Measurements from ENCODE around the gene PRDM16.

GRCh38 chr1:3124246-3124645 lies 55.2 kb downstream of the PRDM16 start:
- TF ChIP-seq CTCF (IDR thresholded peaks at IDR 0.05) = no peak
- TF ChIP-seq, protein P1, sequence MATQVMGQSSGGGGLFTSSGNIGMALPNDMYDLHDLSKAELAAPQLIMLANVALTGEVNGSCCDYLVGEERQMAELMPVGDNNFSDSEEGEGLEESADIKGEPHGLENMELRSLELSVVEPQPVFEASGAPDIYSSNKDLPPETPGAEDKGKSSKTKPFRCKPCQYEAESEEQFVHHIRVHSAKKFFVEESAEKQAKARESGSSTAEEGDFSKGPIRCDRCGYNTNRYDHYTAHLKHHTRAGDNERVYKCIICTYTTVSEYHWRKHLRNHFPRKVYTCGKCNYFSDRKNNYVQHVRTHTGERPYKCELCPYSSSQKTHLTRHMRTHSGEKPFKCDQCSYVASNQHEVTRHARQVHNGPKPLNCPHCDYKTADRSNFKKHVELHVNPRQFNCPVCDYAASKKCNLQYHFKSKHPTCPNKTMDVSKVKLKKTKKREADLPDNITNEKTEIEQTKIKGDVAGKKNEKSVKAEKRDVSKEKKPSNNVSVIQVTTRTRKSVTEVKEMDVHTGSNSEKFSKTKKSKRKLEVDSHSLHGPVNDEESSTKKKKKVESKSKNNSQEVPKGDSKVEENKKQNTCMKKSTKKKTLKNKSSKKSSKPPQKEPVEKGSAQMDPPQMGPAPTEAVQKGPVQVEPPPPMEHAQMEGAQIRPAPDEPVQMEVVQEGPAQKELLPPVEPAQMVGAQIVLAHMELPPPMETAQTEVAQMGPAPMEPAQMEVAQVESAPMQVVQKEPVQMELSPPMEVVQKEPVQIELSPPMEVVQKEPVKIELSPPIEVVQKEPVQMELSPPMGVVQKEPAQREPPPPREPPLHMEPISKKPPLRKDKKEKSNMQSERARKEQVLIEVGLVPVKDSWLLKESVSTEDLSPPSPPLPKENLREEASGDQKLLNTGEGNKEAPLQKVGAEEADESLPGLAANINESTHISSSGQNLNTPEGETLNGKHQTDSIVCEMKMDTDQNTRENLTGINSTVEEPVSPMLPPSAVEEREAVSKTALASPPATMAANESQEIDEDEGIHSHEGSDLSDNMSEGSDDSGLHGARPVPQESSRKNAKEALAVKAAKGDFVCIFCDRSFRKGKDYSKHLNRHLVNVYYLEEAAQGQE (IDR thresholded peaks at IDR 0.05; ENCODE audit: insufficient read depth in 1 of 2, low read depth in 2 of 2, low read length in 1 of 2) = no peak
- TF ChIP-seq POLR2AphosphoS5 (IDR thresholded peaks at IDR 0.05; ENCODE audit: low read depth, low read length) = no peak
